Right cardiac atrium (tissue), 5 donors: ENCODE measurements around the gene C5AR2. TPM values are rescaled to one million over a fixed set of nuclear protein-coding genes. Genes with fewer than 3 reads are reported as not detected.
"Not testable (repeated sequence)": the region's sequence is repeated elsewhere in the genome, so short reads cannot be mapped to it uniquely, and the experiment has no call there.

Experiments used
- ATAC-seq, 2 donors: fragments of 200-7000 bp; cut with Tn5 transposase; one replicate each; pipeline versions ENCODE4 v1.8.0 to v1.9.1; 2020; ENCODE audit warnings: moderate library complexity in 2 of 2, mild to moderate bottlenecking in 1 of 2
- DNase-seq, 3 donors: peaks; one replicate each; pipeline ENCODE4 v3.0.0-alpha.2; 2020
- H3K27ac ChIP-seq: one replicate; pipeline ENCODE4 v1.5.1; 2013; ENCODE audit warnings: mild to moderate bottlenecking, low read length, control low read depth, moderate library complexity
- H3K27me3 ChIP-seq: one replicate; pipeline ENCODE4 v1.6.1; 2013; ENCODE audit not compliant: control insufficient read depth, insufficient read depth
- H3K4me1 ChIP-seq: one replicate; pipeline ENCODE4 v1.6.1; 2013; ENCODE audit warnings: low read length; ENCODE audit not compliant: control insufficient read depth, insufficient read depth
- H3K4me3 ChIP-seq: one replicate; pipeline ENCODE4 v1.5.1; 2013; ENCODE audit warnings: low read length, control low read depth
- H3K9me3 ChIP-seq: one replicate; pipeline ENCODE4 v1.6.1; 2013; ENCODE audit warnings: low read length; ENCODE audit not compliant: control insufficient read depth
- WGBS: extraction: QIAGEN DNeasy Blood & Tissue Kit; methylation state at CpG from one replicate; pipeline ENCODE4 v1.1.7; 2013; 5-methylcytosine and 5-hydroxymethylcytosine counted together
- intact Hi-C, 4 donors: fragments of 100-400 bp; cut with DNase I; formaldehyde crosslinking; loops; one replicate each; pipeline versions ENCODE4 v1.11.0 to v1.14.0; 2022 to 2023
- polyA plus RNA-seq: library from polyadenylated mRNA; stranded (reverse); fragments of 200-250 nt; gene quantifications from one replicate; pipeline ENCODE4 v1.2.3, GENCODE V29; 2013
- total RNA-seq, 4 donors: library from RNA; stranded (reverse); fragmentation: NEBNext Ultra II Directional; extraction: Animal tissue kit (Norgen Biotek cat#: 25700); gene quantifications; one replicate each; pipeline ENCODE4 v1.2.1, GENCODE V29; 2021
- donor health status: healthy with polysubstance abuse.
- donor health status: DM: no; HTN: yes; CAD: no.
- donor health status: DM: no; HTN: no; CAD: no.
- donor health status: DM: no; HTN: yes; CAD: no; lungs with severe emphysema.
- donor health status: DM: yes; HTN: yes; CAD: no.

C5AR2 gene
- total and polyA plus RNA-seq, 5 donors: 0.65 to 2.5 (median 1.3) TPM

DNA sequence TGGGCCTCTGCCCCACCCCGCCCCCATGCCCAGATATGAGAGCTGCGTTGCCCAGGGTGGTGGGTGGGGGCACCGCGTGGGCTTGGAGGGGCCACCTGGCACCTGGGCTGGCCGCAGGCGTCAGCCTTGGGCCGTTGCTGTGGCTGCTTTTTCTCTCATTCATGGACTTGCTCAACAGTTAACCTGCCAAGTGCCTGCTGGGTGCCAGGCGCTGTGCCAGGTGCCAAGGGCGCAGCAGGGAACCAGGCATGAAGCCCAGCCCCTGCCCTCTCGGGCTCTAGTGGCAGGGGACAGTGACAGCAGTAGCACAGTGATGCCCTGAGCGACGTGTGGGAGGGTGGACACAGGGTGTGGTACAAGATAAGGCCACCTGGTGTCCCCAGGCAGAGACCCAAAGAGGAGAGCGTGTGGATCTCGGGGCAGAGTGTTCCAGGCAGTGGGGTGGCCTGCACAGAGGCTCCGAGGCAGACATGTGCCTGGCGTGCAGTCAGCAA is 45.3 kb downstream of the C5AR2 start:
- no peaks in the 10 kb centered on the region for H3K9me3 ChIP-seq
- ATAC-seq (peak; percentile 62 to 86), DNase-seq (peak; percentile 37 to 82 (median 79))
- H3K4me3 ChIP-seq: no peak overlapping the region
- 64% methylated on average over 16 of the region's 16 CpGs for WGBS
- no peaks in the 10 kb centered on the region for H3K27me3 ChIP-seq
- H3K4me1 ChIP-seq: no peaks in the 10 kb centered on the region
- intact Hi-C loops: no loop called here
- H3K27ac ChIP-seq: no peak overlapping the region

DNA sequence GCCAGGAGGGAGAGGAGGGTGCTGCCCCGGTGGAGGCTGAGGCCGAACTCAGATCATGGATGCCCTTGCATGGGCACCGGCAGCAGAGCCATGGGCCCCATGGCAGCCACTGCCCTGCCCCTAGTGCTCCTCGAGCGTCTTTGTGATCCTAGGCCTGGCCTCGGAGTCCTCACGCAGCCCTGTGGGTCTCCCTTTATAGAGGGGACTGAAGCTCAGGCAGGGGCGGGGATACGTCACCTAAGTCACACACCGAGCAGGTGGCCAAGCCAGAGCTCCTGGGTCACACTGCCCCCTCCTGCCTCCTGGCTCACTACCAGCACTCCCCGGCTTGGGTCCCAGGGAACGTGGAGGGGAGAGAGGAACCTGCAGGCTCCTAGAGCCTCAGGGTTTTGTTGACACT is 45.8 kb downstream of the C5AR2 start:
- H3K4me1 ChIP-seq: no peaks in the 10 kb centered on the region
- 78% methylated on average over 12 of the region's 12 CpGs for WGBS
- peak overlapping the region; percentile 3 for H3K27ac ChIP-seq
- intact Hi-C loops: no loop called here
- DNase-seq: no peak
- H3K27me3 ChIP-seq: no peaks in the 10 kb centered on the region
- H3K4me3 ChIP-seq: no peak overlapping the region
- H3K9me3 ChIP-seq: no peaks in the 10 kb centered on the region
- ATAC-seq: no peak

DNA sequence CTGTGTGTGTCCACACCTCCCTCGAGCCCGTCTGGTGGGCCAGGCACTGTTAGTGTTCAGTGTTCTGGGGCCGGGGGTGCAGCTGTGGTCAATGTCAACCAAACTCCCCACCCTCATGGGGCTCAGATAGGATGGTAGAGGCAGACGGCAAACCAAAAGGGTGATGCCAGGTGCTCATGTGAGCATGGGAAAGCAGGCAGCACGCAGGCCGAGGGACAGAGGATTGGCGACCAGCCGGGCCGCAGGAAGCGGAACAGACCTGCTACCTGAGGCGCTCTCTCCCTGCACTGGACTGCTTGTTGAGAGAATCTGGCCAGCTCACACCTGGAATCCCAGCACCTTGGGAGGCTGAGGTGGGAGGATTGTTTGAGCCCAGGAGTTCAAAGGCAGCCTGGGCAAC is 46.3 kb downstream of the C5AR2 start:
- DNase-seq (no peak), ATAC-seq (no peak)
- H3K4me3 ChIP-seq: no peak overlapping the region
- intact Hi-C loops: no loop called here
- 93% methylated on average over 11 of the region's 11 CpGs for WGBS
- H3K27ac ChIP-seq: no peak overlapping the region
- H3K9me3 ChIP-seq: no peaks in the 10 kb centered on the region
- H3K27me3 ChIP-seq: no peaks in the 10 kb centered on the region
- no peaks in the 10 kb centered on the region for H3K4me1 ChIP-seq

DNA sequence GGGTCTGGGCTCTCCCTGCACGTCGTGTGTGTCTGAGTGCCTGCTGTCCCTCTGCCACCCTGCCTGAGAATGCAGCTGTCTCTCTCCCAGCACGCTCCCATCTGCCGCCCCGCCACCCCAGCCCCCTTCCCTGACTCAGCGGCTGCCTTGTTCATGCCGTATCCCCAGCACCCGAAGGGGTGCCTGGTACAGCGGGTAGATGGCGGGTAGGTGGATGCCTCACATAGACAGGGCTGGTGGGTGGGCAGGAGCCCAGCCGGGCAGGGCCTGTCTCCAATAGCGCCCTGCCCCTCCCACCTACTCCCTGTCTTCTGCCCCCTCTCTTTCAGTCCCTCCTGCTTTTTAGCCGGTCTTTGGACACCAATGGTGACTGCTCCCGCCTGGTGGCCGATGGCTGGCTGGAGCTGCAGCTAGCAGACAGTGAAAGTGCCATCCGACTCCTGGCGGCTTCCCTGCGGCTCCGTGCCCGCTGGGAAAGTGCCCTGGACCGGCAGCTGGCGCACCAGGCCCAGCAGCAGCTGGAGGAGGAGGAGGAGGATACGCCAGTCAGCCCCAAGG is 47.5 kb downstream of the C5AR2 start:
- no peak for DNase-seq
- ATAC-seq: no peak
- intact Hi-C loops: no loop called here

DNA sequence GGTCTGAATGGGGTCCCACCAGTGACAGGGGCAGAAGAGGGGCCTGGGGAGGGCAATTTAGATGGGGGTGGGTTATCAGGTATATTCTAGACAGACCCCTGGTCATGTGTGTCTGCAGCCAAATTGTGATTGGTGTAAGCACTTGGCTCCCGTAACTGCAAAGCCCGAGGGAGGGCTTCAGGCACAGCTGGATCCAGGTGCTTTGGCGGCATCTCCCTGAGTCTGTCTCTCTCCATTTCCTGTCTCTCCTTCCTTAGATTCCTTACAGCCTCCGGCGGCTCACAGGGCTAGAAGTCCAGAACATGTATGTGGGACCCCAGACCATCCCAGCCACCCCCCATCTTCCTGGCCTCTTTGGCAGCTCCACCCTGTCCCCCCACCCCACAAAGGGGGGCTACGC is 48.6 kb downstream of the C5AR2 start:
- Histone ChIP-seq H3K4me3 (no peak overlapping the region), H3K27ac (no peak overlapping the region), H3K27me3 (no peaks in the 10 kb centered on the region), H3K4me1 (no peaks in the 10 kb centered on the region), H3K9me3 (no peaks in the 10 kb centered on the region)
- ATAC-seq: no peak
- DNase-seq: no peak
- intact Hi-C loops: no loop called here
- WGBS: 92% methylated on average over 6 of the region's 6 CpGs

More for the DNA sequence above, 47.5 kb downstream of the C5AR2 start:
- WGBS: 93% methylated on average over 23 of the region's 23 CpGs
- Histone ChIP-seq H3K27me3 (no peaks in the 10 kb centered on the region), H3K4me3 (no peak overlapping the region), H3K27ac (no peak overlapping the region), H3K9me3 (no peaks in the 10 kb centered on the region), H3K4me1 (no peaks in the 10 kb centered on the region)

DNA sequence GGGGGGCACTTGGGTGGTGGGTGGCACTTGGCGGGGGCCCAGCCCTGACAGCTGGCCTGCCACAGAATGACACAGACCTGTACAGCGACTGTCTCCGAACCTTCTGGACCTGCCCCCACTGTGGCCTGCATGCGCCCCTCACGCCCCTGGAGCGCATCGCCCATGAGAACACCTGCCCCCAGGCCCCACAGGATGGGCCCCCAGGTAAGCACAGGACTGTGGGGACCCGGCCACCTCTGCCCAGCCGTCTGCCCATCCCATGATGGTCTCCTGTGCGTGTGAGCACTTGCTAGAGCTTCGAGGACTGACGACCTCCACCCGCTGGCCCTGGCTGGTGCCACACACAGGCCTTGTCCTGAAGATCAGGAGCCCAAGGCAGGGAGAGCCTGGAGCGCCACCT is 49.1 kb downstream of the C5AR2 start:
- Histone ChIP-seq H3K4me1 (no peaks in the 10 kb centered on the region), H3K27me3 (no peaks in the 10 kb centered on the region), H3K4me3 (no peak overlapping the region), H3K27ac (no peak overlapping the region), H3K9me3 (no peaks in the 10 kb centered on the region)
- no peak for ATAC-seq
- DNase-seq: no peak
- intact Hi-C loops: no loop called here
- 94% methylated on average over 14 of the region's 14 CpGs for WGBS

DNA sequence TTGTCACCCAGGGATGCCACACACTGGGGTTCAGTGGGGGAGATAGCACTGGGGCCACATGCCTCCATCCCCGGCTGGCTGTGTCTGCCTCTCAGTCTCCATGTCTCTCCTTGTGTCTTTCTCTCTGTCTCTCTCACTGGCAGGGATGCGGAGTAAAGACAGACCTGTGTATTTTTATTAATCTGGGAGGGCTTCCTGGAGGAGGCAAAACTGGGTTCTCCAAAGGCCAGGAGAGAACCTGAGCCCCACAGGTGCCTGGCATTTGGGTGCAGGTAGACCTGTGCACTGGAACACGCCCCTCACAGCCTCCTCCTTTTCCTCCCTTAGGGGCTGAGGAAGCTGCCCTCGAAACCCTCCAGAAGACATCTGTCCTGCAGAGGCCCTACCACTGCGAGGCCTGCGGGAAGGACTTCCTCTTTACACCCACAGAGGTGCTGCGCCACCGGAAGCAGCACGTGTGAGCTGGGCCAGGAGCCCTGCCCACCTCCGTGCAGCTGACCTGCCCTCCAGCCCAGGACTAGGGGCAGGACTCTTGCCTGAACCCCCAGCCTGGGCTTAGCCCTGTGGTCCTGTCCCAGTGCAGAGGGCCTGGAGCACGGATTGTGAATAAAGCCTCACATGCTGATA is 49.8 kb downstream of the C5AR2 start:
- ATAC-seq (no peak), DNase-seq (no peak)
- Histone ChIP-seq H3K27ac (no peak overlapping the region), H3K4me3 (no peak overlapping the region), H3K4me1 (no peaks in the 10 kb centered on the region), H3K9me3 (no peaks in the 10 kb centered on the region), H3K27me3 (no peaks in the 10 kb centered on the region)
- WGBS: 79% methylated on average over 11 of the region's 11 CpGs
- intact Hi-C loops: no loop called here

DNA sequence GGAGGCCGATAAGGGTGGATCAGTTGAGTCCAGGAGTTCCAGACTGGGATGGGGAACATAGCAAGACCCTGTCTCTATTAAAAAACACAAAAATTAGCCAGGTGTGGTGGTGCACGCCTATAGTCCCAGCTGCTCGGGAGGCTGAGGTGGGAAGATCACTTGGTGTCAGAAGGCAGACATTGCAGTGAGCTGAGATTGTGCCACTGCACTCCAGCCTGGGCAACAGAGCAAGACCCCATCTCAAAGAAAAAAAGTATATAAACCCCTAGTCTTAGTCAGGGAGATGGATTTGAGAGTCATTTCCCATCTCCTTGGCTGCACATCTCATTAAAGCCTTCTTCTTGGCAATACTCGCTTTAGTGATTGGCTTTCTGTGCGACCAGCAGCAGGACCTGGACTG is 51.9 kb downstream of the C5AR2 start:
- H3K4me3 ChIP-seq, intact Hi-C loops, DNase-seq, H3K27me3 ChIP-seq, H3K27ac ChIP-seq, ATAC-seq, H3K9me3 ChIP-seq, H3K4me1 ChIP-seq: not testable (repeated sequence)
- 81% methylated on average over 5 of the region's 5 CpGs for WGBS

DNA sequence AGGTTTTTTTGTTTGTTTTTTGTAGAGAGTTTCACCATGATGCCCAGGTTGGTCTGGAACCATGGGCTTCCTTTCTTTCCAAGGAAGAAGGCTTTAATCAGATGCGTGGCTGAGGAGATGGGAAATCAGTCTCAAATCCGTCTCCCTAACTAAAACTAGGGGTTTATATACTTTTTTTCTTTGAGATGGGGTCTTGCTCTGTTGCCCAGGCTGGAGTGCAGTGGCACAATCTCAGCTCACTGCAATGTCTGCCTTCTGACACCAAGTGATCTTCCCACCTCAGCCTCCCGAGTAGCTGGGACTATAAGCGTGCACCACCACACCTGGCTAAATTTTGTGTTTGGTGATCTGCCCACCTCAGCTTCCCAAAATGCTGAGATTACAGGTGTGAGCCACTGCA is 52.6 kb downstream of the C5AR2 start:
- intact Hi-C loops, DNase-seq: not testable (repeated sequence)
- 86% methylated on average over 4 of the region's 4 CpGs for WGBS

DNA sequence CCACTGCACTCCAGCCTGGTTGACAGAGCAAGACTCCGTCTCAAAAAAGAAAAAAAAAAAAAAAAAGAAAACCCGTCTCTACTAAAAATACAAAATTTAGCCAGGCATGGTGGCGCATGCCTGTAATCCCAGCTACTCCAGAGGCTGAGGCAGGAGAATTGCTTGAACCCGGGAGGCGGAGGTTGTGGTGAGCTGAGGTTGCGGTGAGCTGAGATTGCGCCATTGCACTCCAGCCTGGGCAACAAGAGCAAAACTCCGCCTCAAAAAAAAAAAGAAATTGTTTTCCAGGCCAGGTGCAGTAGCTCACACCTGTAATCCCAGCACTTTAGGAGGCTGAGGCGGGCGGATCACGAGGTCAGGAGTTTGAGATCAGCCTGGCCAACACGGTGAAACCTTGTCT is 54.6 kb downstream of the C5AR2 start:
- ATAC-seq, intact Hi-C loops, H3K4me1 ChIP-seq, H3K27ac ChIP-seq, H3K4me3 ChIP-seq, H3K9me3 ChIP-seq, DNase-seq, H3K27me3 ChIP-seq: not testable (repeated sequence)
- WGBS: 84% methylated on average over 12 of the region's 12 CpGs

More for the DNA sequence above, 52.6 kb downstream of the C5AR2 start:
- not testable (repeated sequence) for ATAC-seq, H3K9me3 ChIP-seq, H3K4me1 ChIP-seq, H3K4me3 ChIP-seq, H3K27ac ChIP-seq, H3K27me3 ChIP-seq

DNA sequence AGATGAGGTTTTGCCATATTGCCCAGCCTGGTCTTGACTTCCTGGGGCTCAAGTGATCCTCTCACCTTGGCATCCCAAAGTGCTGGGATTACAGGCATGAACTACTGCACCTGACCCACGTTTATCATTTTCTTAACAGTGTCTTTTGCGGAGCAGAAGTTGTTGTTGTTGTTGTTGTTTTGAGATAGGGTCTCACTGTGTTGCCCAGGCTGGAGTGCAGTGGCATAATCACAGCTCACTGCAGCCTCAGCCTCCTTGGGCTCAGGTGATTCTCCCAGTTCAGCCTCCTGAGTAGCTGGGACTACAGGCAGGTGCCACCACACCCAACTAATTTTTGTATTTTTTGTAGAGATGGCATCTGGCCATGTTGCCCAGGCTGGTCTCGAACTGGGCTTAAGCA is 55.6 kb downstream of the C5AR2 start:
- H3K27ac ChIP-seq: not testable (repeated sequence)

More for the DNA sequence above, 55.6 kb downstream of the C5AR2 start:
- ATAC-seq, H3K4me1 ChIP-seq, H3K9me3 ChIP-seq, DNase-seq, intact Hi-C loops, H3K27me3 ChIP-seq, H3K4me3 ChIP-seq: not testable (repeated sequence)
- 81% methylated on average over 3 of the region's 3 CpGs for WGBS
